ENCODE measurements around the gene SUGCT.
"Not testable (repeated sequence)": the region's sequence is repeated elsewhere in the genome, so short reads cannot be mapped to it uniquely, and the experiment has no call there.

Gene SUGCT

GRCh38 chr7:40403703-40404476 lies 269.1 kb downstream of the SUGCT start:
- H3K9ac ChIP-seq (ENCODE audit: low read depth, low read length) = no peak overlapping the region

GRCh38 chr7:40405991-40406390 lies 271.2 kb downstream of the SUGCT start:
- ATAC-seq (ENCODE audit: insufficient read depth, low read depth) = no peak
- H3K9ac ChIP-seq (ENCODE audit: low read depth, low read length) = no peak overlapping the region
- H3K4me1 ChIP-seq (ENCODE audit: insufficient read depth, low read length) = no peaks in the 10 kb centered on the region
- no peak overlapping the region for H3K27ac ChIP-seq (ENCODE audit: low read length)
- no peak for DNase-seq
- no peak overlapping the region for H2AFZ ChIP-seq (ENCODE audit: low read depth, low read length)
- no peaks in the 10 kb centered on the region for H3K79me2 ChIP-seq (ENCODE audit: insufficient read depth, low read length)
- H3K27me3 ChIP-seq (ENCODE audit: insufficient read depth, low read length, poor library complexity) = no peaks in the 10 kb centered on the region
- no peak overlapping the region for H3K4me3 ChIP-seq (ENCODE audit: low read depth in 1 of 2, low read length in 2 of 2)
- H3K4me2 ChIP-seq (ENCODE audit: insufficient read depth, low read length) = no peak overlapping the region
- no peaks in the 10 kb centered on the region for H3K9me3 ChIP-seq (ENCODE audit: insufficient read depth, low read length, severe bottlenecking)
- no peaks in the 10 kb centered on the region for H3K36me3 ChIP-seq (ENCODE audit: insufficient read depth, low read length)
- no peaks in the 10 kb centered on the region for H4K20me1 ChIP-seq (ENCODE audit: insufficient read depth, low read length)
- TF ChIP-seq EZH2 (IDR thresholded peaks at IDR 0.05; ENCODE audit: borderline replicate concordance, low read depth, low read length, severe bottlenecking) (no peak), CTCF (IDR thresholded peaks at IDR 0.05; ENCODE audit: borderline replicate concordance, extremely low read depth, low read length, poor library complexity, severe bottlenecking) (no peak)

More at GRCh38 chr7:40403703-40404476, 269.1 kb downstream of the SUGCT start:
- Histone ChIP-seq H3K36me3 (ENCODE audit: insufficient read depth, low read length) (no peaks in the 10 kb centered on the region), H3K4me1 (ENCODE audit: insufficient read depth, low read length) (no peaks in the 10 kb centered on the region), H3K27ac (ENCODE audit: low read length) (no peak overlapping the region), H3K9me3 (ENCODE audit: insufficient read depth, low read length, severe bottlenecking) (no peaks in the 10 kb centered on the region), H2AFZ (ENCODE audit: low read depth, low read length) (no peak overlapping the region), H3K79me2 (ENCODE audit: insufficient read depth, low read length) (no peaks in the 10 kb centered on the region), H3K27me3 (ENCODE audit: insufficient read depth, low read length, poor library complexity) (no peaks in the 10 kb centered on the region), H3K4me3 (ENCODE audit: low read depth in 1 of 2, low read length in 2 of 2) (no peak overlapping the region), H4K20me1 (ENCODE audit: insufficient read depth, low read length) (no peaks in the 10 kb centered on the region), H3K4me2 (ENCODE audit: insufficient read depth, low read length) (no peak overlapping the region)
- ATAC-seq (ENCODE audit: insufficient read depth, low read depth) (no peak), DNase-seq (no peak)
- TF ChIP-seq CTCF (IDR thresholded peaks at IDR 0.05; ENCODE audit: borderline replicate concordance, extremely low read depth, low read length, poor library complexity, severe bottlenecking) (no peak), EZH2 (IDR thresholded peaks at IDR 0.05; ENCODE audit: borderline replicate concordance, low read depth, low read length, severe bottlenecking) (no peak)

GRCh38 chr7:40412323-40412722 lies 277.5 kb downstream of the SUGCT start:
- H3K4me1 ChIP-seq (ENCODE audit: insufficient read depth, low read length) = no peaks in the 10 kb centered on the region
- H2AFZ ChIP-seq (ENCODE audit: low read depth, low read length) = no peak overlapping the region
- no peaks in the 10 kb centered on the region for H3K27me3 ChIP-seq (ENCODE audit: insufficient read depth, low read length, poor library complexity)
- ATAC-seq (ENCODE audit: insufficient read depth, low read depth) (no peak), DNase-seq (no peak)
- H4K20me1 ChIP-seq (ENCODE audit: insufficient read depth, low read length) = no peaks in the 10 kb centered on the region
- no peak overlapping the region for H3K9ac ChIP-seq (ENCODE audit: low read depth, low read length)
- no peaks in the 10 kb centered on the region for H3K9me3 ChIP-seq (ENCODE audit: insufficient read depth, low read length, severe bottlenecking)
- no peak overlapping the region for H3K4me3 ChIP-seq (ENCODE audit: low read depth in 1 of 2, low read length in 2 of 2)
- no peaks in the 10 kb centered on the region for H3K79me2 ChIP-seq (ENCODE audit: insufficient read depth, low read length)
- H3K36me3 ChIP-seq (ENCODE audit: insufficient read depth, low read length) = no peaks in the 10 kb centered on the region
- H3K4me2 ChIP-seq (ENCODE audit: insufficient read depth, low read length) = no peak overlapping the region
- TF ChIP-seq CTCF (IDR thresholded peaks at IDR 0.05; ENCODE audit: borderline replicate concordance, extremely low read depth, low read length, poor library complexity, severe bottlenecking) = no peak
- no peak for TF ChIP-seq EZH2 (IDR thresholded peaks at IDR 0.05; ENCODE audit: borderline replicate concordance, low read depth, low read length, severe bottlenecking)
- no peak overlapping the region for H3K27ac ChIP-seq (ENCODE audit: low read length)

GRCh38 chr7:40414704-40415103 lies 279.9 kb downstream of the SUGCT start:
- H3K4me2 ChIP-seq (ENCODE audit: insufficient read depth, low read length); H3K4me1 ChIP-seq (ENCODE audit: insufficient read depth, low read length); H3K27me3 ChIP-seq (ENCODE audit: insufficient read depth, low read length, poor library complexity); H3K4me3 ChIP-seq (ENCODE audit: low read depth in 1 of 2, low read length in 2 of 2); H3K36me3 ChIP-seq (ENCODE audit: insufficient read depth, low read length); DNase-seq; ATAC-seq (ENCODE audit: insufficient read depth, low read depth); H3K9ac ChIP-seq (ENCODE audit: low read depth, low read length); H2AFZ ChIP-seq (ENCODE audit: low read depth, low read length); H3K27ac ChIP-seq (ENCODE audit: low read length); H3K9me3 ChIP-seq (ENCODE audit: insufficient read depth, low read length, severe bottlenecking); H3K79me2 ChIP-seq (ENCODE audit: insufficient read depth, low read length); H4K20me1 ChIP-seq (ENCODE audit: insufficient read depth, low read length): not testable (repeated sequence)

Data from DND-41 (cell line).